ENCODE results near the gene SEC14L2. TPM values are rescaled to one million over a fixed set of nuclear protein-coding genes. Genes with fewer than 3 reads are reported as not detected.
A peak's percentile ranks its signal among the peaks of the same experiment; 100 is the strongest.

The SEC14L2 gene
- polyA plus RNA-seq, 2 of the 4 experiments (the other 2 are of a cell fraction): 12.8 to 15.2 TPM

DNA sequence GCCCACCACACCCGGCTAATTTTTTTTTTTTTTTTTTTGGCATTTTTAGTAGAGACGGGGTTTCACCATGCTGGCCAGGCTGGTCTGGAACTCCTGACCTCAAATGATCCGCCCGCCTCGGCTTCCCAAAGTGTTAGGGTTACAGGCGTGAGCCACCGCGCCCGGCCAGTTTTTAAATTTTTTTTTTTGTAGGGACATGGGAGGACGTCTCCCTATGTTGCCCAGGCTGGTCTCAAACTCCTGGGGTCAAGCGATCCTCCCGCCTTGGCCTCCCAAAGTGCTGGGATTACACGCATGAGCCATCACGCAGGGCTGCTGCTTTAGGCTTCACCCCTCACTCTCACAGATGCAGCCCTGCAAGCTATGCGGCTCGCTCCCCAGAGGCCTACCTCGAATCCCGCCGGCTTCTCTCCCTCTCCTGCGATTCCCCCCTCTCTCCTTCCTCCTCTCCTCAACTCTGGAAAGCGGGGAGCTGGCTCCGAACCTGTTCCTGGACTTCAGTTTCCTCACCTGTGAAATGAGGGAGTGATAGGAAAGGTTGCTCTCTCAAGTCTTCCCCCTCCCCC, 39.1 kb upstream of the SEC14L2 start:
- DNase-seq (ENCODE audit: low read depth in 1 of 2, low spot score in 1 of 2) (no peak), ATAC-seq (no peak), FAIRE-seq (no peak)
- peaks cover 18% of the 10 kb centered on the region; the same call in 1 of the 3 replicates for H3K4me1 ChIP-seq
- POLR2A ChIA-PET: interaction anchor here (0.9 to 2.6 kb wide), 3 partner anchors 11 to 66 kb away, joined by 3 to 13 read pairs (median 13); partner anchors contain the start of gene TBC1D10A
- peak overlapping the region; percentile 95 to 99; a peak in 4 of 6 replicates for H3K27ac ChIP-seq
- peak overlapping the region; percentile 89 for H3K4me2 ChIP-seq
- no peak for TF ChIP-seq TP53 (CRISPR knock-in tag; IDR thresholded peaks at IDR 0.05)
- no peak for TF ChIP-seq E2F6 (IDR thresholded peaks at IDR 0.05; ENCODE audit: borderline replicate concordance, low read depth)
- no peak for TF ChIP-seq EHF (CRISPR knock-in tag; IDR thresholded peaks at IDR 0.05)
- TF ChIP-seq EP300 (IDR thresholded peaks at IDR 0.05): no peak
- TF ChIP-seq SMC3 (IDR thresholded peaks at IDR 0.05): no peak
- no peak for TF ChIP-seq ZSCAN20 (CRISPR knock-in tag; IDR thresholded peaks at IDR 0.05)
- no peak for TF ChIP-seq EHMT2 (IDR thresholded peaks at IDR 0.05; ENCODE audit: low read depth)
- TF ChIP-seq CBX2 (IDR thresholded peaks at IDR 0.05; ENCODE audit: borderline replicate concordance, low read depth): no peak
- no peak for TF ChIP-seq HDAC2 (IDR thresholded peaks at IDR 0.05)
- TF ChIP-seq, protein P1, sequence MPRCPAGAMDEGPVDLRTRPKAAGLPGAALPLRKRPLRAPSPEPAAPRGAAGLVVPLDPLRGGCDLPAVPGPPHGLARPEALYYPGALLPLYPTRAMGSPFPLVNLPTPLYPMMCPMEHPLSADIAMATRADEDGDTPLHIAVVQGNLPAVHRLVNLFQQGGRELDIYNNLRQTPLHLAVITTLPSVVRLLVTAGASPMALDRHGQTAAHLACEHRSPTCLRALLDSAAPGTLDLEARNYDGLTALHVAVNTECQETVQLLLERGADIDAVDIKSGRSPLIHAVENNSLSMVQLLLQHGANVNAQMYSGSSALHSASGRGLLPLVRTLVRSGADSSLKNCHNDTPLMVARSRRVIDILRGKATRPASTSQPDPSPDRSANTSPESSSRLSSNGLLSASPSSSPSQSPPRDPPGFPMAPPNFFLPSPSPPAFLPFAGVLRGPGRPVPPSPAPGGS (IDR thresholded peaks at IDR 0.05): no peak
- no peak for TF ChIP-seq ZNF302 (CRISPR knock-in tag; IDR thresholded peaks at IDR 0.05)
- TF ChIP-seq JUN (IDR thresholded peaks at IDR 0.05): no peak
- no peak for TF ChIP-seq BHLHE40 (IDR thresholded peaks at IDR 0.05; ENCODE audit: low read depth, low read length)
- TF ChIP-seq RNF2 (IDR thresholded peaks at IDR 0.05; ENCODE audit: borderline replicate concordance, low read depth): no peak
- TF ChIP-seq MAX (IDR thresholded peaks at IDR 0.05): no peak
- TF ChIP-seq SREBF2 (IDR thresholded peaks at IDR 0.05): no peak
- no peak for TF ChIP-seq GATA3 (IDR thresholded peaks at IDR 0.05; ENCODE audit: borderline replicate concordance)
- no peak for TF ChIP-seq HEYL (CRISPR knock-in tag; IDR thresholded peaks at IDR 0.05)
- peak overlapping the region; percentile 93; the same call in 2 of the 3 replicates for H3K4me3 ChIP-seq
- H3K9me3 ChIP-seq: no peaks in the 10 kb centered on the region
- WGBS (ENCODE audit: missing lambda C conversion rate): 72% methylated on average over 22 of the region's 22 CpGs
- CTCF ChIA-PET: interaction anchor here (1.3 to 2.9 kb wide), 3 partner anchors 30 to 95 kb away, joined by 4 to 8 read pairs (median 5); no protein-coding TSS in a partner anchor

DNA sequence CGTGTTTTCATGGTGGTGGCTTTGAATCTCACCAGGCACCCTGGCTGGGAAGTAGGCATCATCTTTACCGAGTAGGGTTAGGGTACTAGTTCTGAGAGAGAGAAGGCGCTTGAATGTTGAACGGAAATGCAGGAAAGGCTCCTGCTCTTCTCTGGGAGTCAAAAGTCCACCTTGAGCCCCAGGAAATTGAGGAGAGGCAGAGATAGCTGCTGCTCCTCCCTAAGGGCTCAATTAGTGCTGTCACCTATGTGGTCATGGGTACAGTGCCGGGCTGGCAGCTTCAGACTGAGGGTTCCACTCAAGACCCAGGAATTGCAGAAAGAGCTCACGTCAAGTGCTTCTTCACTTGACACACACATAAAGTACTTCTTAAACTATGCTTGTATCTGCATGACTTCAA, 38.3 kb upstream of the SEC14L2 start:
- H3K4me2 ChIP-seq: no peak overlapping the region
- ATAC-seq: no peak
- no peaks in the 10 kb centered on the region for H3K9me3 ChIP-seq
- POLR2A ChIA-PET: interaction anchor here (2.6 kb wide), 1 partner anchor 10 kb away, joined by 13 read pairs; no protein-coding TSS in a partner anchor
- H3K27ac ChIP-seq: no peak overlapping the region
- peaks cover 18% of the 10 kb centered on the region; the same call in 1 of the 3 replicates for H3K4me1 ChIP-seq
- no peak for FAIRE-seq
- CTCF ChIA-PET: interaction anchor here (2.3 to 2.9 kb wide), 2 partner anchors 30 to 96 kb away, joined by 5 to 8 read pairs; no protein-coding TSS in a partner anchor
- no peak for DNase-seq (ENCODE audit: low read depth in 1 of 2, low spot score in 1 of 2)
- H3K4me3 ChIP-seq: no peak overlapping the region
- TF ChIP-seq JUN (IDR thresholded peaks at IDR 0.05) (no peak), TP53 (CRISPR knock-in tag; IDR thresholded peaks at IDR 0.05) (no peak), ZNF302 (CRISPR knock-in tag; IDR thresholded peaks at IDR 0.05) (no peak), MAFK (IDR thresholded peaks at IDR 0.05; ENCODE audit: partially characterized antibody) (no peak), TFCP2L1 (CRISPR knock-in tag; IDR thresholded peaks at IDR 0.05) (no peak)
- WGBS (ENCODE audit: missing lambda C conversion rate): 86% methylated on average over 6 of the region's 6 CpGs

DNA sequence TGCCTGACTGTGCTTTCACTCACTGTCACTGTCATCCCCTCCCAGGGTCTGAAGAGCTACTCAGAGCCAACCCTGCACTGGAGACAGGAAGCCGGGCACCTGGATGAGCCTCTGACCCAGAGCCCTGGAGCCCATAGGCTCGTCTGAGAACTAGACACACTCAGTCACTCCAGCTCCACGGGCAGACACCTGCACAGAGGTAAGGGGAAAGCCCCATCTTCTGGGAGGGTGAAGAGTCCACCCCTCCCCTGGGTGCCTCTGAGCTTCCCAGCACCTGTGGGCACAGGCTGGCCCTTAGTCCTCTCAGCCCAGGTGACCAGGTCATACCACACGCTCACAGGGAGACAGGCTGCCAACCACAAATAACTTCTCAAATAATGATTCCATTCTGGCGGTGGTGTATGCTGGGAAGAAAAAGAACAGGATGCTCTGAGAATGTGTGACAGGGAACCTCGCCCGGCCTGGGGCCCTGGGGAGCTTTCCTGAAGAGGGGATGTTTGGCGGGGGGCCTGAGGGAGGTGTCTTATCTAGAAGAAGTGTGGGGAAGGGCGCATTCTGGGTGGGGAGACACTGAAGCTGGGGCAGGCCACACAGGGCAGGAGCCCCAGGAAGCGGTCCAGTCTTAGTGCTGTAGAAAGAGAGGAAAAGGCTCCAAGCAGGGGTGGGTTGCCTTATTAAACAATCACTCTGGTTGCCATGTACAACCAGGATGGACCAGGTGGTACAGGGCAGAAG, 34.7 kb upstream of the SEC14L2 start:
- Histone ChIP-seq H3K4me2 (no peak overlapping the region), H3K4me1 (0 out of 3 replicates have a peak, but pooled peaks cover 3% of the 10 kb centered on the region), H3K9me3 (no peaks in the 10 kb centered on the region), H3K27ac (no peak overlapping the region), H3K4me3 (no peak overlapping the region)
- WGBS (ENCODE audit: missing lambda C conversion rate): 74% methylated on average over 9 of the region's 10 CpGs
- POLR2A ChIA-PET: no interaction called here
- no peak for DNase-seq (ENCODE audit: low read depth in 1 of 2, low spot score in 1 of 2)
- no peak for FAIRE-seq
- CTCF ChIA-PET: interaction anchor here (1.4 kb wide), 1 partner anchor 24 kb away, joined by 3 read pairs; the partner anchor contains the start of gene RNF215
- no peak for ATAC-seq
- TF ChIP-seq CHD2 (IDR thresholded peaks at IDR 0.05; ENCODE audit: low read length, partially characterized antibody) (no peak), KDM5A (IDR thresholded peaks at IDR 0.05) (no peak), CBX8 (IDR thresholded peaks at IDR 0.05) (no peak), POLR2A (IDR thresholded peaks at IDR 0.05; ENCODE audit: low read length) (no peak), MAFK (IDR thresholded peaks at IDR 0.05; ENCODE audit: partially characterized antibody) (no peak), FOSB (CRISPR knock-in tag; IDR thresholded peaks at IDR 0.05) (no peak), EP300 (IDR thresholded peaks at IDR 0.05) (no peak), REST (IDR thresholded peaks at IDR 0.05) (no peak), MYC (IDR thresholded peaks at IDR 0.05; ENCODE audit: borderline replicate concordance, low read length) (no peak)
- TF ChIP-seq, protein P1 (IDR thresholded peaks at IDR 0.05): no peak
